Keratinocyte (primary cell): ENCODE data around the gene CTF1. TPM values are rescaled to one million over a fixed set of nuclear protein-coding genes. Genes with fewer than 3 reads are reported as not detected.
"Not testable (repeated sequence)": the region's sequence is repeated elsewhere in the genome, so short reads cannot be mapped to it uniquely, and the experiment has no call there.

Experiments
- DNase-seq: peaks from one replicate; pipeline ENCODE4 v3.0.0-alpha.2; 2011; ENCODE audit warnings: low read depth, missing footprints, low spot score
- FAIRE-seq: peaks from 2 replicates; lab custom pipeline; 2011; peaks lifted over from hg19 to GRCh38; lab: Jason Lieb, UNC
- H2AFZ ChIP-seq: 2 replicates; pipeline ENCODE4 v1.6.0; 2012; ENCODE audit warnings: low read length, control low read depth, inconsistent platforms; ENCODE audit not compliant: control insufficient read depth
- H3K27ac ChIP-seq: 2 replicates; pipeline ENCODE4 v1.5.1; 2011; ENCODE audit warnings: low read length; ENCODE audit not compliant: control insufficient read depth, insufficient read depth
- H3K27me3 ChIP-seq: 3 replicates; pipeline ENCODE4 v1.6.0; 2011; ENCODE audit warnings: low read length; ENCODE audit not compliant: control insufficient read depth, insufficient read depth; ENCODE audit errors: extremely low read depth
- H3K36me3 ChIP-seq, 2 experiments: 2 replicates in 1 of 2; 3 replicates in 1 of 2; pipeline ENCODE4 v1.5.1; 2011; ENCODE audit warnings: low read length in 2 of 2, mild to moderate bottlenecking in 1 of 2; ENCODE audit not compliant: control insufficient read depth in 2 of 2, insufficient read depth in 2 of 2; ENCODE audit errors: extremely low read depth in 1 of 2
- H3K4me1 ChIP-seq: 3 replicates; pipeline ENCODE4 v1.5.1; 2011; ENCODE audit warnings: low read length; ENCODE audit not compliant: control insufficient read depth, insufficient read depth; ENCODE audit errors: extremely low read depth
- H3K4me2 ChIP-seq: 3 replicates; pipeline ENCODE4 v1.6.0; 2011; ENCODE audit warnings: low read depth, low read length; ENCODE audit not compliant: control insufficient read depth, insufficient read depth; ENCODE audit errors: extremely low read depth
- H3K4me3 ChIP-seq, 3 experiments: fragments of 200-600 bp in 1 of 3; sonication (generic) in 1 of 3; 2 replicates in 2 of 3; 3 replicates in 1 of 3; pipeline ENCODE4 v1.5.1; 2011 to 2016; ENCODE audit warnings: low read length in 3 of 3, mild to moderate bottlenecking in 3 of 3, control low read depth in 2 of 3, inconsistent platforms in 1 of 3, low read depth in 1 of 3, mixed read lengths in 1 of 3, mixed run types in 1 of 3, moderate library complexity in 1 of 3; ENCODE audit not compliant: control insufficient read depth in 2 of 3, insufficient read depth in 2 of 3; ENCODE audit errors: extremely low read depth in 1 of 3
- H3K79me2 ChIP-seq: 2 replicates; pipeline ENCODE4 v1.6.0; 2012; ENCODE audit warnings: low read length; ENCODE audit not compliant: control insufficient read depth, insufficient read depth
- H3K9ac ChIP-seq: 3 replicates; pipeline ENCODE4 v1.6.0; 2011; ENCODE audit warnings: low read length; ENCODE audit not compliant: control insufficient read depth, insufficient read depth; ENCODE audit errors: extremely low read depth
- H3K9me1 ChIP-seq: 3 replicates; pipeline ENCODE4 v1.6.0; 2011; ENCODE audit warnings: low read length; ENCODE audit not compliant: control insufficient read depth, insufficient read depth; ENCODE audit errors: extremely low read depth
- H3K9me3 ChIP-seq: 2 replicates; pipeline ENCODE4 v1.5.1; 2012; ENCODE audit warnings: low read depth, low read length; ENCODE audit not compliant: control insufficient read depth
- H4K20me1 ChIP-seq: 3 replicates; pipeline ENCODE4 v1.6.0; 2011; ENCODE audit warnings: low read length; ENCODE audit not compliant: control insufficient read depth, insufficient read depth; ENCODE audit errors: extremely low read depth
- CTCF ChIP-seq, 3 experiments: IDR thresholded peaks in 1 of 3; conservative IDR thresholded peaks in 1 of 3; optimal IDR thresholded peaks in 1 of 3; 2 replicates in 2 of 3; 3 replicates in 1 of 3; pipeline versions ENCODE3 to v1.5.1; 2011; ENCODE audit warnings: low read length in 3 of 3, mild to moderate bottlenecking in 3 of 3, moderate library complexity in 2 of 3, control low read depth in 1 of 3, inconsistent platforms in 1 of 3; ENCODE audit not compliant: insufficient read depth in 2 of 3; ENCODE audit errors: extremely low read depth in 1 of 3
- EZH2 ChIP-seq: IDR thresholded peaks from one replicate; pipeline ENCODE4 v1.6.1; 2012; ENCODE audit warnings: inconsistent platforms, mild to moderate bottlenecking, low read length, moderate library complexity
- dilution Hi-C: fragments of 300-500 bp; cut with MboI; formaldehyde crosslinking; loops from one replicate; pipeline ENCODE4 v1.7.0; 2020; ENCODE audit warnings: low sequenced_read_pairs; ENCODE audit not compliant: extremely low pct_ligation_motif_present
- polyA plus RNA-seq, 5 experiments: library from polyadenylated mRNA; depleted of rRNA in 3 of 5; stranded (reverse) in 3 of 5; stranded (forward) in 1 of 5; unstranded in 1 of 5; fragments of >200 nt; gene quantifications; 1 replicate in 1 of 5; 2 replicates in 3 of 5; 3 replicates in 1 of 5; pipeline versions ENCODE4 v1.2.1 to v1.2.3, GENCODE V29; 2011 to 2012; ENCODE audit warnings: missing spikeins in 2 of 5, low read depth in 1 of 5, low replicate concordance in 1 of 5

CTF1 gene
- polyA plus RNA-seq, 1 donor (not counting 4 experiments of a cell fraction or from before 2014, with no cell fraction given): 2.1 TPM

GRCh38 chr16:30858111-30858495 lies 38.3 kb upstream of the CTF1 start:
- Histone ChIP-seq H4K20me1 (no peaks in the 10 kb centered on the region), H3K4me3 (no peak overlapping the region), H3K9me3 (peaks cover 2% of the 10 kb centered on the region), H3K79me2 (no peaks in the 10 kb centered on the region), H3K4me2 (no peak overlapping the region), H3K9me1 (peaks cover 2% of the 10 kb centered on the region), H3K27ac (no peak overlapping the region), H3K36me3 (no peaks in the 10 kb centered on the region), H2AFZ (no peak overlapping the region), H3K27me3 (no peaks in the 10 kb centered on the region), H3K4me1 (peaks cover 34% of the 10 kb centered on the region), H3K9ac (no peak overlapping the region)
- no peak for FAIRE-seq
- DNase-seq: no peak
- dilution Hi-C loops: no loop called here
- no peak for TF ChIP-seq EZH2
- TF ChIP-seq CTCF (optimal IDR thresholded peaks at IDR 0.05 in 1 of 3, IDR thresholded peaks at IDR 0.05 in 1 of 3, conservative IDR thresholded peaks at IDR 0.05 in 1 of 3; ENCODE audit: extremely low read depth in 1 of 3, insufficient read depth in 2 of 3, low read length in 3 of 3): no peak

- H3K9me1 ChIP-seq: peaks cover 2% of the 10 kb centered on the region
- FAIRE-seq: no peak
- no peak for TF ChIP-seq EZH2
- no peak for TF ChIP-seq CTCF (optimal IDR thresholded peaks at IDR 0.05 in 1 of 3, IDR thresholded peaks at IDR 0.05 in 1 of 3, conservative IDR thresholded peaks at IDR 0.05 in 1 of 3; ENCODE audit: extremely low read depth in 1 of 3, insufficient read depth in 2 of 3, low read length in 3 of 3)
- no peaks in the 10 kb centered on the region for H3K79me2 ChIP-seq
- H3K27me3 ChIP-seq: no peaks in the 10 kb centered on the region
- peaks cover 2% of the 10 kb centered on the region for H3K9me3 ChIP-seq
- H3K27ac ChIP-seq: no peak overlapping the region
- H3K4me3 ChIP-seq: no peak overlapping the region
- dilution Hi-C loops: no loop called here
- H3K4me1 ChIP-seq: peaks cover 26% of the 10 kb centered on the region
- no peak overlapping the region for H3K9ac ChIP-seq
- DNase-seq: no peak
- no peak overlapping the region for H2AFZ ChIP-seq
- no peak overlapping the region for H3K4me2 ChIP-seq
- H3K36me3 ChIP-seq: no peaks in the 10 kb centered on the region
- no peaks in the 10 kb centered on the region for H4K20me1 ChIP-seq
Measured at GRCh38 chr16:30858829-30859423, 37.5 kb upstream of the CTF1 start.

GRCh38 chr16:30860729-30861128 lies 35.7 kb upstream of the CTF1 start:
- H3K4me1 ChIP-seq: peaks cover 14% of the 10 kb centered on the region
- FAIRE-seq, H3K27me3 ChIP-seq, H3K79me2 ChIP-seq, H3K4me3 ChIP-seq, dilution Hi-C loops, H3K4me2 ChIP-seq, DNase-seq, H3K9me1 ChIP-seq, H3K9ac ChIP-seq, H3K9me3 ChIP-seq, H3K27ac ChIP-seq, H4K20me1 ChIP-seq, H3K36me3 ChIP-seq, H2AFZ ChIP-seq: not testable (repeated sequence)

GRCh38 chr16:30863178-30863577 lies 33.2 kb upstream of the CTF1 start:
- H4K20me1 ChIP-seq, H3K9me3 ChIP-seq, H3K9me1 ChIP-seq, H3K4me1 ChIP-seq, H2AFZ ChIP-seq, H3K4me3 ChIP-seq, dilution Hi-C loops, H3K79me2 ChIP-seq, FAIRE-seq, H3K9ac ChIP-seq, DNase-seq, H3K36me3 ChIP-seq, H3K27ac ChIP-seq, H3K4me2 ChIP-seq, H3K27me3 ChIP-seq: not testable (repeated sequence)
